IPS DF 19.7 (cell line): Measurements from ENCODE around the gene AGPS.

Experiments used
- DNase-seq: peaks from one replicate; pipeline ENCODE4 v3.0.0-alpha.2; 2013; ENCODE audit warnings: low read depth, low spot score

Gene AGPS

DNA sequence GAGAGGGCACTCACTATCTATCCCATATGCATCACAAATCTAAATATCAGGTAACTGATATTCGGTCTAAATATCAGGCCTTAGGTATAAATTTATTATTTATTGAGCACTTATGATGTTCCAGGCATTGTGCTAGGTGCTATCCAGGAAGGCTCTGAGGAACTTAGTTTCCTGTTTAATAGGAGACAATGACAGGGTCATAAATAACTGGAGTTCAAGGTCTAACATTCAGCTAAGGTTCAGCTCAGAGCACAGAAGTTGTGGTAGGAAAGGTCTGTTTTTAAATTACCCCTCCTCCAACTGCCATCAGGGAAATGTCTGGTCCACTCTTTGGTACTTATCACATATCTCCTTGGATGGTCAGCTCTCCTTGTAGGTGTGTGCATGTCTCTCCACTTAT lies 193.6 kb downstream of the AGPS start:
- DNase-seq = no peak

DNA sequence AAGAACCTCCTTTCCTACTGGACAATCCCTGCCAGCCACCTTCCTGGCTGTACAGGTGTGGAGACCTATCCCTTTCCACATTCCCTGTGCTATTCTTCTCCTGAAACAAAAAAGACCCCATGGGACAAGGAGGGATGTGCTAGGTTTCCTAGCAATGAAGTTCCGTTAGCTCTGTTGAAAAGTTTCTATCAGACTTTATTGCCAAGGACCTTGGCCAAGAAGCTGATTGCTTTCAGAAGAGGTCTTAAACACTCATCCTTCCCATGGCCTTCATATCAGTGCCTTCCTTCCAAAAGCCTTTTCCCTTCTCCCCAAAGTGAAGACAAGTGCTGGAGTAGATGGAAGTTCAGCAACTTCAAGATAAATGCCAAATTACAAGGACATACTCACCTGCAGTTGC lies 194.8 kb downstream of the AGPS start:
- DNase-seq = no peak

DNA sequence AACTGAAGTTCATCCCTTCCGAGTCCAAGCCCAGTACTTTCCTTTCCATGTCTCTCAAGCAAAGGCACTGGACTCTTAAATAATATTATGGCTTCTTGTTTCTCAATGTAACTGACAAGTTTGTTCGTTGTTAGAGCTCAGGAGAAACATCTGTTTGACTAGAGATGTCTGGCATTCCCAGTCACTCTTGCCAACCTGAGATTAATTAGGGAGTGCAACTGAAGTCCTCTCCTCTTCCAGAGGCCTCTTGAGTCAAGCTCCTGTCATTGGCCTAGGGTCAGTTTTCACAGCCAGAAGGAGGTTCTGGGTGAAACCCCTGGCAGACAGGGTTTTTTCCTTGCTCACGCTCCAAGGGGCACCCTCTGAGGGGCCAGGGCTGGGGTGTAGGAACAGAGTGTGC lies 196.1 kb downstream of the AGPS start:
- DNase-seq = no peak

DNA sequence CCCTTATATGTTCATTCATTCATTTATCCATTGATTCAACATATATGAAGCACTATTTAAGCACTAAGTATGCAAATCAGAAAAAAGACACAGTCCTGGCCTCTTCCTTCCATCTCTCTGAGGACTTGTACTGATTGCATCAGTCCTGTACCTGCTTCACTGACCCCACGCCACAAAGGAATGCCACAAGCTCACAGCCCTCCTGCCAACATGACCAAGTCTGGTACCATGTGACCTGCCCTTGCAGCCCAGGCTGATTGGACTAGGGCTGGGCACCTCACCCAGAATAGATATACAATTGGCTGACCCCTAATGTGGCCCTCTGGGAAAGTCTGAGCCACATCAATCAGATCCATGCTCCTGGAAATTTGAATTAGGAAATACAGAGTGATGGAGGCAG lies 196.6 kb downstream of the AGPS start:
- no peak for DNase-seq

DNA sequence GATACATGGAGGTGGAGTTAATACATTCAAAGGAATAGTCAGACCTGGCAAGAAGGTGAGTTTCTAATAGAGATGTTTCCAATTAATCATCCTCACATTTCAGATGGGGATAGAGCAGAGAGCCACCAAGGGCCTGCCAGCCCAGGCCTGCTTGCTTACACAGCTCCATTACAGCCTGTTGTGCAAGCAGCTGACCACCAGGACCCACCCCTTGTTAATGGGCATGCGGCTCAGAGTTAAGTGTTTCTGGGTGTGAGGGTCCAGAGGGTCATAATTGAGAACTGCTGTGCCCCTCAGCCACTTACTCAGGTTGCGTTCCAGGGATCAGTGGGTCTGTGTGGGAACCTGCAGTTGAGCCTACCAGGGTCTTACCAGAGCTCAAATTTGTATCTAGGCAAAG lies 199.8 kb downstream of the AGPS start:
- DNase-seq = no peak

DNA sequence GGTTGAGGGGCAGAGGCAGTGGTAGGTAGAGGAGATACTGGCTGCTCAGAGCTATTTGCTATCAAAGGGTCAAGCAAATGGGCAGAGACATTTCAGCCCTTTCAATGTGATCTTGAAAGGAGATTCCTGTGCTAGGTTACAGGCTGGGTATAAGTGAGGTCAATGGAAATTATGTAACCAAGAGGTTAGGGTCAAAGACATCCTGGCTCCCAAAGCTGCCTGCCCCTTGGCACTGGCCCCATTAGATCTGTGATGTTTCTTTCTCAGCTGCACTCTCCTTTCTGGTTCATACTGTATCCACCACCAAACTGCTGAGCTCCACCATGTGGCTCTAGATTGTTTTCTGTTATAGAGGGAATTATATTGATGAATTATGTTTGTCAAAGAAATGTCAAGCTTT lies 200.4 kb downstream of the AGPS start:
- no peak for DNase-seq

DNA sequence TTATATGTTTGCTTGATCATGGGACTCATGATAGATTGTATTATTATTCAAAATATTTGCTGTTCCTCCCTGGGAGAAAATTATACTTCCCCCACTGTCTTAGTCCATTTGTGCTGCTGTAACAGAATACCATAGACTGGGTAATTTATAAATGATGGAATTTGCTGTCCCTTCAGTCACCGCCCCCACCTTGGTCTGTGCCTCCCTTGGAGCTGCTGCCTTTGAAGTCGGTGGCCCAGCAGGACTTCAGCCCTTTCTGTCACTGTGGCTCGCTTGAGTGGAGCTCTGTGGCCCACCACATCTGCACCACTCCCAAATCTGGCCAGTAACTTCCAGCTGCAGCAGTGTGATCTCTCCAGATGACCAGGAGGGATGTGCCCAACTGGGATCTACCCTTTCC lies 200.8 kb downstream of the AGPS start:
- no peak for DNase-seq
